Caki2 (cell line): ENCODE measurements around the gene NPIPB5. TPM values are rescaled to one million over a fixed set of nuclear protein-coding genes. Genes with fewer than 3 reads are reported as not detected.
"Not testable (repeated sequence)": the region's sequence is repeated elsewhere in the genome, so short reads cannot be mapped to it uniquely, and the experiment has no call there.

Experiments used
- DNase-seq: peaks from one replicate; pipeline ENCODE4 v3.0.0-alpha.2; 2015; ENCODE audit warnings: low read depth
- in situ Hi-C: cut with HindIII; loops from 2 replicates; pipeline ENCODE4 v1.10.0; 2016; ENCODE audit warnings: low sequenced_read_pairs, low pct_unique_long_range_greater_than_20kb, mixed read lengths
- total RNA-seq: library from RNA; depleted of rRNA; stranded (reverse); fragments of >200 nt; shearing (Covaris generic); gene quantifications from 2 replicates; pipeline ENCODE4 v1.2.3, GENCODE V29; 2014; ENCODE audit warnings: low replicate concordance; rRNA removed

Gene NPIPB5
- 19.7 and 21.0 TPM in 2 replicates for total RNA-seq

GRCh38 chr16:22510591-22510990, at the start of gene NPIPB5:
Gene NPIPB5, plus strand, starts transcription at chr16:22510891. Its CDS starts 2,911 bp downstream, at chr16:22513802.
- DNase-seq, in situ Hi-C loops: not testable (repeated sequence)

- DNase-seq, in situ Hi-C loops: not testable (repeated sequence)
These were observed 41.8 kb upstream of the NPIPB5 start for GRCh38 chr16:22468846-22469245.

- not testable (repeated sequence) for DNase-seq
These were observed 27.3 kb downstream of the NPIPB5 start for GRCh38 chr16:22537996-22538395.

GRCh38 chr16:22544809-22545208, 34.1 kb downstream of the NPIPB5 start:
- DNase-seq, in situ Hi-C loops: not testable (repeated sequence)

More at GRCh38 chr16:22537996-22538395, 27.3 kb downstream of the NPIPB5 start:
- in situ Hi-C loops: not testable (repeated sequence)

- in situ Hi-C loops, DNase-seq: not testable (repeated sequence)
These were observed 35.9 kb downstream of the NPIPB5 start for GRCh38 chr16:22546630-22547029.

GRCh38 chr16:22547170-22547765, 36.6 kb downstream of the NPIPB5 start:
- in situ Hi-C loops, DNase-seq: not testable (repeated sequence)

GRCh38 chr16:22549853-22550252, 39.2 kb downstream of the NPIPB5 start:
- in situ Hi-C loops: not testable (repeated sequence)

GRCh38 chr16:22551143-22551542, 40.5 kb downstream of the NPIPB5 start:
- DNase-seq, in situ Hi-C loops: not testable (repeated sequence)

More at GRCh38 chr16:22549853-22550252, 39.2 kb downstream of the NPIPB5 start:
- not testable (repeated sequence) for DNase-seq

- DNase-seq, in situ Hi-C loops: not testable (repeated sequence)
These were observed 41.0 kb downstream of the NPIPB5 start for GRCh38 chr16:22551651-22552050.

- DNase-seq, in situ Hi-C loops: not testable (repeated sequence)
These were observed 46.1 kb downstream of the NPIPB5 start for GRCh38 chr16:22556759-22557158.

Other genes with a start within 250 kb of the NPIPB5 start
- 30.4 and 47.5 TPM in 2 replicates for gene POLR3E, start 213.5 kb upstream of the NPIPB5 start, total RNA-seq
- 172 and 220 TPM in 2 replicates for gene CDR2, start 136.3 kb upstream of the NPIPB5 start, total RNA-seq